HepG2 (cell line): ENCODE results near the gene MCRIP2. TPM values are rescaled to one million over a fixed set of nuclear protein-coding genes. Genes with fewer than 3 reads are reported as not detected.

Experiments used
- CBX1 ChIP-seq: IDR thresholded peaks from one replicate; pipeline ENCODE4 v1.6.1; 2016; ENCODE audit warnings: antibody characterized with exemption, low read depth
- FOXO1 ChIP-seq: sonication (generic); formaldehyde crosslinking; IDR thresholded peaks from 2 replicates; pipeline ENCODE4 v1.4.0; 2020; ENCODE audit warnings: missing genetic modification reagents
- HIVEP1 ChIP-seq: sonication (generic); formaldehyde crosslinking; IDR thresholded peaks from 2 replicates; pipeline ENCODE4 v1.4.0; 2020; ENCODE audit warnings: mild to moderate bottlenecking, missing genetic modification reagents
- MAZ ChIP-seq, 2 experiments: sonication (generic) in 1 of 2; formaldehyde crosslinking in 1 of 2; IDR thresholded peaks; 2 replicates each; pipeline versions ENCODE4 v1.5.0 to v1.6.1; 2012 to 2020; ENCODE audit warnings: low read depth in 2 of 2, mild to moderate bottlenecking in 2 of 2, borderline replicate concordance in 1 of 2, improper control_type of control experiment in 1 of 2, low read length in 1 of 2, missing genetic modification reagents in 1 of 2, moderate library complexity in 1 of 2
- MYC ChIP-seq: sonication (generic); formaldehyde crosslinking; IDR thresholded peaks from 2 replicates; pipeline ENCODE4 v1.9.0; 2021; ENCODE audit warnings: missing genetic modification reagents, borderline replicate concordance
- NCOA2 ChIP-seq: sonication (generic); formaldehyde crosslinking; IDR thresholded peaks from 2 replicates; pipeline ENCODE4 v1.8.0; 2022; ENCODE audit warnings: inconsistent platforms
- RAD21 ChIP-seq: fragments of 450-650 bp; formaldehyde crosslinking; IDR thresholded peaks from 2 replicates; pipeline ENCODE4 v1.5.0; 2020; ENCODE audit warnings: mild to moderate bottlenecking
- SAP130 ChIP-seq: IDR thresholded peaks from 2 replicates; pipeline ENCODE4 v1.6.1; 2016; ENCODE audit warnings: low read depth
- TOPORS ChIP-seq: sonication (generic); formaldehyde crosslinking; IDR thresholded peaks from 2 replicates; pipeline ENCODE4 v1.8.0; 2023; ENCODE audit warnings: mild to moderate bottlenecking, missing genetic modification reagents
- ZNF292 ChIP-seq: sonication (generic); formaldehyde crosslinking; IDR thresholded peaks from 2 replicates; pipeline ENCODE4 v1.8.1; 2022; ENCODE audit warnings: mild to moderate bottlenecking, low read depth, missing genetic modification reagents, borderline replicate concordance
- ZSCAN25 ChIP-seq: sonication (generic); formaldehyde crosslinking; IDR thresholded peaks from 2 replicates; pipeline ENCODE4 v1.8.0; 2022; ENCODE audit warnings: mild to moderate bottlenecking, missing genetic modification reagents
- polyA plus RNA-seq, 8 experiments: library from polyadenylated mRNA; depleted of rRNA in 3 of 8; stranded (reverse) in 7 of 8; unstranded in 1 of 8; fragments of >200 nt; fragmentation: Illumina TruSeq in 4 of 8; extraction: Trizol in 4 of 8; gene quantifications; 2 replicates each; pipeline versions ENCODE4 v1.2.1 to v1.2.3, GENCODE V29; 2011 to 2016; ENCODE audit warnings: low read depth in 4 of 8, missing spikeins in 1 of 8, mixed read lengths in 1 of 8; ENCODE audit not compliant: insufficient read depth in 1 of 8
- total RNA-seq, 5 experiments: library from RNA; depleted of rRNA; stranded (reverse); fragments of >200 nt; fragmentation: Illumina TruSeq; extraction: Trizol; gene quantifications; 2 replicates each; pipeline ENCODE4 v1.2.3, GENCODE V29; 2016; ENCODE audit warnings: low read depth in 1 of 5
- TF ChIP-seq, protein P1 (sequence below): sonication (generic); formaldehyde crosslinking; IDR thresholded peaks from 2 replicates; pipeline ENCODE4 v1.5.1; 2020; ENCODE audit warnings: mild to moderate bottlenecking, missing genetic modification reagents, moderate library complexity
- TF ChIP-seq, protein P2 (sequence below): sonication (generic); formaldehyde crosslinking; IDR thresholded peaks from 2 replicates; pipeline ENCODE4 v1.4.0; 2020; ENCODE audit warnings: mild to moderate bottlenecking, missing genetic modification reagents
- TF ChIP-seq, protein P3 (sequence below): sonication (generic); formaldehyde crosslinking; IDR thresholded peaks from 2 replicates; pipeline ENCODE4 v1.4.0; 2020; ENCODE audit warnings: missing genetic modification reagents
- TF ChIP-seq, protein P4 (sequence below): sonication (generic); formaldehyde crosslinking; IDR thresholded peaks from 2 replicates; pipeline ENCODE4 v1.5.0; 2020; ENCODE audit warnings: mild to moderate bottlenecking, missing genetic modification reagents, borderline replicate concordance

Gene MCRIP2
- total and polyA plus RNA-seq, 2 of the 13 experiments (the other 11 are each of a cell fraction or from before 2014, with no cell fraction given) = 39.6 to 76.7 TPM

DNA sequence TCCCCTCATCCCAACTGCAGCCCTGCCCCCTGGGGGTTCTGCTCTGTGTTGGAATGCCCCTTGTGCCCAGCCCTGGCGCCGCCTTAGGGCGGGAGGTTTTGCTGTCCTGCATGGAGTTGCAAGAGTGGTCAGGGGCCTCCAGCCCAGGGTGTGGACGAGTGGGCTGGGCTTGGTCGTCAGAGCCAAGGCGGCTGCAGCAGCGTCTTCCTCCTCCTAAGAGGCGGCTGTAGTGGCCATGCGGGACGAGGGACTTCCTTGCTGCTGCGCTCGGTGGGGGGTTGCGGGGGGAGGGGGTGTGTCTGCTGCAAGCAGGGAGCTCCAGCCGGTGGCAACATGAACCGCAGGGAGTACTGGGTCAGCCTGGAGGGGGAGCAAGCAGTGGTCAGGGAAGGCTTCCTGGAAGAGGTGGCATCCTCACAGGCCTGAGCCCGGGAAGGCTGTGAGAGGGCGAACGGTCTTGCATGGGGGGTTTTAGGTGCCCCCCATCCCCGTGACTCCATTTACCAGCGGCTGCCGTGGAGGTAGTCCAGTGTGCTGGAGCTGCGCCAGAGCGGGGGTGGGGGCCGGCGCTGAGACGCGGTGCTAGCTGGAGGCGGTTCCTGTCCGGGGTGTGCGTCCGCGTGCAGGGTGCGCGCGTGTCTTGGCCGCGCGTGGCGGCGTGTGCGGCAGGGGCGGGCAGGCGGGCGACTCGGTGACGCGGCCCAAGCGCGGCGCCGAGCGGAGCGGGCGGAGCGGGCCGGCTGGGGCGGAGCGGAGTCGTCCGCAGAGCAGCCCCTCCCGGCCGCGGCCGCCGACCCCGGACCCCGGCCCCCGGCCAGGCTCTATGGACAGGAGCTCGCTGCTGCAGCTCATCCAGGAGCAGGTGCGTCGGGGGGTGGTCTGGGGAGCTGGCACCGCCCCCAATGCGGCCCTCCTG, 33.6 kb downstream of the MCRIP2 start, which contains the start of gene RHBDL1 (continued):
- TF ChIP-seq, protein P1, sequence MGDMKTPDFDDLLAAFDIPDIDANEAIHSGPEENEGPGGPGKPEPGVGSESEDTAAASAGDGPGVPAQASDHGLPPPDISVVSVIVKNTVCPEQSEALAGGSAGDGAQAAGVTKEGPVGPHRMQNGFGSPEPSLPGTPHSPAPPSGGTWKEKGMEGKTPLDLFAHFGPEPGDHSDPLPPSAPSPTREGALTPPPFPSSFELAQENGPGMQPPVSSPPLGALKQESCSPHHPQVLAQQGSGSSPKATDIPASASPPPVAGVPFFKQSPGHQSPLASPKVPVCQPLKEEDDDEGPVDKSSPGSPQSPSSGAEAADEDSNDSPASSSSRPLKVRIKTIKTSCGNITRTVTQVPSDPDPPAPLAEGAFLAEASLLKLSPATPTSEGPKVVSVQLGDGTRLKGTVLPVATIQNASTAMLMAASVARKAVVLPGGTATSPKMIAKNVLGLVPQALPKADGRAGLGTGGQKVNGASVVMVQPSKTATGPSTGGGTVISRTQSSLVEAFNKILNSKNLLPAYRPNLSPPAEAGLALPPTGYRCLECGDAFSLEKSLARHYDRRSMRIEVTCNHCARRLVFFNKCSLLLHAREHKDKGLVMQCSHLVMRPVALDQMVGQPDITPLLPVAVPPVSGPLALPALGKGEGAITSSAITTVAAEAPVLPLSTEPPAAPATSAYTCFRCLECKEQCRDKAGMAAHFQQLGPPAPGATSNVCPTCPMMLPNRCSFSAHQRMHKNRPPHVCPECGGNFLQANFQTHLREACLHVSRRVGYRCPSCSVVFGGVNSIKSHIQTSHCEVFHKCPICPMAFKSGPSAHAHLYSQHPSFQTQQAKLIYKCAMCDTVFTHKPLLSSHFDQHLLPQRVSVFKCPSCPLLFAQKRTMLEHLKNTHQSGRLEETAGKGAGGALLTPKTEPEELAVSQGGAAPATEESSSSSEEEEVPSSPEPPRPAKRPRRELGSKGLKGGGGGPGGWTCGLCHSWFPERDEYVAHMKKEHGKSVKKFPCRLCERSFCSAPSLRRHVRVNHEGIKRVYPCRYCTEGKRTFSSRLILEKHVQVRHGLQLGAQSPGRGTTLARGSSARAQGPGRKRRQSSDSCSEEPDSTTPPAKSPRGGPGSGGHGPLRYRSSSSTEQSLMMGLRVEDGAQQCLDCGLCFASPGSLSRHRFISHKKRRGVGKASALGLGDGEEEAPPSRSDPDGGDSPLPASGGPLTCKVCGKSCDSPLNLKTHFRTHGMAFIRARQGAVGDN = peak; percentile 16
- TF ChIP-seq CBX1 (peak; percentile 27), TOPORS (CRISPR knock-in tag) (no peak), MAZ (IDR thresholded peaks at IDR 0.05; ENCODE audit: borderline replicate concordance, low read depth, low read length) (no peak), MAZ (CRISPR knock-in tag; IDR thresholded peaks at IDR 0.05; ENCODE audit: low read depth) (0 out of 2 replicates have a peak, but pooled peaks have one; percentile 4), NCOA2 (CRISPR knock-in tag) (no peak), SAP130 (0 out of 2 replicates have a peak, but pooled peaks have one; percentile 6), MYC (CRISPR knock-in tag) (0 out of 2 replicates have a peak, but pooled peaks have one; percentile 11), ZSCAN25 (CRISPR knock-in tag) (peak; percentile 10; the same call in 1 of the 2 replicates), RAD21 (no peak), FOXO1 (CRISPR knock-in tag) (no peak), ZNF292 (CRISPR knock-in tag) (no peak), HIVEP1 (CRISPR knock-in tag) (no peak)
- TF ChIP-seq, protein P2, sequence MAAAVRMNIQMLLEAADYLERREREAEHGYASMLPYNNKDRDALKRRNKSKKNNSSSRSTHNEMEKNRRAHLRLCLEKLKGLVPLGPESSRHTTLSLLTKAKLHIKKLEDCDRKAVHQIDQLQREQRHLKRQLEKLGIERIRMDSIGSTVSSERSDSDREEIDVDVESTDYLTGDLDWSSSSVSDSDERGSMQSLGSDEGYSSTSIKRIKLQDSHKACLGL (CRISPR knock-in tag) = peak; percentile 65
- TF ChIP-seq, protein P3, sequence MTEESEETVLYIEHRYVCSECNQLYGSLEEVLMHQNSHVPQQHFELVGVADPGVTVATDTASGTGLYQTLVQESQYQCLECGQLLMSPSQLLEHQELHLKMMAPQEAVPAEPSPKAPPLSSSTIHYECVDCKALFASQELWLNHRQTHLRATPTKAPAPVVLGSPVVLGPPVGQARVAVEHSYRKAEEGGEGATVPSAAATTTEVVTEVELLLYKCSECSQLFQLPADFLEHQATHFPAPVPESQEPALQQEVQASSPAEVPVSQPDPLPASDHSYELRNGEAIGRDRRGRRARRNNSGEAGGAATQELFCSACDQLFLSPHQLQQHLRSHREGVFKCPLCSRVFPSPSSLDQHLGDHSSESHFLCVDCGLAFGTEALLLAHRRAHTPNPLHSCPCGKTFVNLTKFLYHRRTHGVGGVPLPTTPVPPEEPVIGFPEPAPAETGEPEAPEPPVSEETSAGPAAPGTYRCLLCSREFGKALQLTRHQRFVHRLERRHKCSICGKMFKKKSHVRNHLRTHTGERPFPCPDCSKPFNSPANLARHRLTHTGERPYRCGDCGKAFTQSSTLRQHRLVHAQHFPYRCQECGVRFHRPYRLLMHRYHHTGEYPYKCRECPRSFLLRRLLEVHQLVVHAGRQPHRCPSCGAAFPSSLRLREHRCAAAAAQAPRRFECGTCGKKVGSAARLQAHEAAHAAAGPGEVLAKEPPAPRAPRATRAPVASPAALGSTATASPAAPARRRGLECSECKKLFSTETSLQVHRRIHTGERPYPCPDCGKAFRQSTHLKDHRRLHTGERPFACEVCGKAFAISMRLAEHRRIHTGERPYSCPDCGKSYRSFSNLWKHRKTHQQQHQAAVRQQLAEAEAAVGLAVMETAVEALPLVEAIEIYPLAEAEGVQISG (CRISPR knock-in tag) = no peak; the same call in 1 of the 2 replicates
- TF ChIP-seq, protein P4, sequence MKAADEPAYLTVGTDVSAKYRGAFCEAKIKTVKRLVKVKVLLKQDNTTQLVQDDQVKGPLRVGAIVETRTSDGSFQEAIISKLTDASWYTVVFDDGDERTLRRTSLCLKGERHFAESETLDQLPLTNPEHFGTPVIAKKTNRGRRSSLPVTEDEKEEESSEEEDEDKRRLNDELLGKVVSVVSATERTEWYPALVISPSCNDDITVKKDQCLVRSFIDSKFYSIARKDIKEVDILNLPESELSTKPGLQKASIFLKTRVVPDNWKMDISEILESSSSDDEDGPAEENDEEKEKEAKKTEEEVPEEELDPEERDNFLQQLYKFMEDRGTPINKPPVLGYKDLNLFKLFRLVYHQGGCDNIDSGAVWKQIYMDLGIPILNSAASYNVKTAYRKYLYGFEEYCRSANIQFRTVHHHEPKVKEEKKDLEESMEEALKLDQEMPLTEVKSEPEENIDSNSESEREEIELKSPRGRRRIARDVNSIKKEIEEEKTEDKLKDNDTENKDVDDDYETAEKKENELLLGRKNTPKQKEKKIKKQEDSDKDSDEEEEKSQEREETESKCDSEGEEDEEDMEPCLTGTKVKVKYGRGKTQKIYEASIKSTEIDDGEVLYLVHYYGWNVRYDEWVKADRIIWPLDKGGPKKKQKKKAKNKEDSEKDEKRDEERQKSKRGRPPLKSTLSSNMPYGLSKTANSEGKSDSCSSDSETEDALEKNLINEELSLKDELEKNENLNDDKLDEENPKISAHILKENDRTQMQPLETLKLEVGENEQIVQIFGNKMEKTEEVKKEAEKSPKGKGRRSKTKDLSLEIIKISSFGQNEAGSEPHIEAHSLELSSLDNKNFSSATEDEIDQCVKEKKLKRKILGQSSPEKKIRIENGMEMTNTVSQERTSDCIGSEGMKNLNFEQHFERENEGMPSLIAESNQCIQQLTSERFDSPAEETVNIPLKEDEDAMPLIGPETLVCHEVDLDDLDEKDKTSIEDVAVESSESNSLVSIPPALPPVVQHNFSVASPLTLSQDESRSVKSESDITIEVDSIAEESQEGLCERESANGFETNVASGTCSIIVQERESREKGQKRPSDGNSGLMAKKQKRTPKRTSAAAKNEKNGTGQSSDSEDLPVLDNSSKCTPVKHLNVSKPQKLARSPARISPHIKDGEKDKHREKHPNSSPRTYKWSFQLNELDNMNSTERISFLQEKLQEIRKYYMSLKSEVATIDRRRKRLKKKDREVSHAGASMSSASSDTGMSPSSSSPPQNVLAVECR (CRISPR knock-in tag) = peak; percentile 54; the same call in 1 of the 2 replicates
